GM18870 (cell line): ENCODE measurements around the gene IFNA17.
"Not testable (repeated sequence)": the region's sequence is repeated elsewhere in the genome, so short reads cannot be mapped to it uniquely, and the experiment has no call there.

Experiments
- ATAC-seq: cut with Tn5 transposase; IDR thresholded peaks from one replicate; pipeline ENCODE4 v1.9.1; 2021; ENCODE audit warnings: moderate library complexity; ENCODE audit not compliant: unreplicated experiment

The IFNA17 gene

DNA sequence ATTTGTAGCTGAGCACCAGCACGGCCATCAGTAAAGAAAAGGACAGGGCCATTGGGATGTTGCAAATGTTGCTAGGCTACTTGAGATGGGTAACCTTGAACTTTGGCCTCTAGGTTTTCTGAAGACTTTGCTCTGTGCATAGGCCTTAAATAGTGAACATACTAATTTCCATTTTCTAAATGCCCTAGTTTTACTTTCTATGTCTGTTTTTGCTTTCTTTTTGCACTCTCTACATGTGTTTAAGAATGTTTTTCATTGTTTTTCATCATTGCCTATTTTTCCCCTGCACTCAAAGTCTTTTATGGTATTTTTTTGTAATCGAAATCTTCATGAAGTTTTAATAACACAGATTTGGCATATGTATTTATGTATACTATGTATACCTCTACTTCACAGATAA is at the start of gene IFNA17:
TSS of gene IFNA17 (minus strand) at position 101 of the 400 bp plus-strand sequence. CDS start at position 52, 49 bp downstream.
- no peak for ATAC-seq

DNA sequence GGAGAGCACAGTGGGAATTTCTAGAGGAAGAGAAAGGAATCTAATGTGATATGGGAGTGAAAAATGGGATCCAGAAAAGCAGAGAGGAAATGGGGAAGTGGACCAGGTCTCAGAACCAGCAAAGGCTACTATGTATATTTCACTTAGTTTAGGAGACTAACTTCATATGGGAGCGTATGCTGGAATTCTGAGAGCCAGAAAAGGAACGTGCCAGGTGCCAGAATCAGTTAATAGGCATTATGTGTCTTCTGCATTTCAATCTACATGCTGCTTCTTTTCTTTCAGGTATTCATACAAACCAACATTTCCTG is 40.3 kb upstream of the IFNA17 start:
- ATAC-seq, result no peak

DNA sequence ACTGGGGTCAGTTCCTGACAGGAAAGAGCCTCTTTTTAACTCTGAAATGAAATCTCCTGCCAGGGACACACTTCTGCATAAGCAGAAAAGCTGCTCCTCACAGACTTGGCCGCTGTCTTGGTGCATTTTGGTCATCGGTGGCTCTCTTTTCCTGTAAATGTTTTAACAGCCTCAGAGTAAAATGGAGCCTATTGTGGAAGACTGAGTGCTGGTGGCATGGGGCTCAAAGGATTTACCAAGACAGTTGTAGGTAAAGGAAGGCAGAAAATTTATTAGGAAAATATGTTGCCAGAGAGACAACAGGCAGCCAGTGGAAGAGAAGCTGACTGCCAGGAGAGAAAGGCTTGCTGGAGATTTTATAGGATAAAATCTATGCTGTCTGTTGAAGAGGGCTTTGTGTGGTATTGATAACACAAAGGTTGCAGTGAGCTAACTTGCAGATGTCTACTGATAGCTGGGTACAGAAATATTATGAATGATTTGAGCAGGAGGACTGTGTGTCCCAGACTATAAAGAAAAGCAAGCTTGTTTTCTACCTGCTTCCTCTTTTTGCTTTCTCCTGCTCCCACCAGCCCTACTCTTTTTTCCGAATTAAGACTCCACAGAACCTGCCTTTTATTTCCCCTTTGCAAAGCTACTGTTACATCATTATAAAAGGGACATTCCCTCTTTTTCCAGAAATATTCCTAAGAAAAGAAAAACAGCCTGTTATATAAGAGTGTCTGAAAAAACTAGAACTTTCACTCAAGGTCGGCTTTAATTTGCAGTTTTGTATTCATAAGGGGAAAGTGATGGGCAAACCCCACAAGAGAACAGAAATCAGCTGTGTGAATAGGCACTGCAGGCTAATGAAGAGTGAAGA is 39.7 kb upstream of the IFNA17 start:
- peak; percentile 51 for ATAC-seq

DNA sequence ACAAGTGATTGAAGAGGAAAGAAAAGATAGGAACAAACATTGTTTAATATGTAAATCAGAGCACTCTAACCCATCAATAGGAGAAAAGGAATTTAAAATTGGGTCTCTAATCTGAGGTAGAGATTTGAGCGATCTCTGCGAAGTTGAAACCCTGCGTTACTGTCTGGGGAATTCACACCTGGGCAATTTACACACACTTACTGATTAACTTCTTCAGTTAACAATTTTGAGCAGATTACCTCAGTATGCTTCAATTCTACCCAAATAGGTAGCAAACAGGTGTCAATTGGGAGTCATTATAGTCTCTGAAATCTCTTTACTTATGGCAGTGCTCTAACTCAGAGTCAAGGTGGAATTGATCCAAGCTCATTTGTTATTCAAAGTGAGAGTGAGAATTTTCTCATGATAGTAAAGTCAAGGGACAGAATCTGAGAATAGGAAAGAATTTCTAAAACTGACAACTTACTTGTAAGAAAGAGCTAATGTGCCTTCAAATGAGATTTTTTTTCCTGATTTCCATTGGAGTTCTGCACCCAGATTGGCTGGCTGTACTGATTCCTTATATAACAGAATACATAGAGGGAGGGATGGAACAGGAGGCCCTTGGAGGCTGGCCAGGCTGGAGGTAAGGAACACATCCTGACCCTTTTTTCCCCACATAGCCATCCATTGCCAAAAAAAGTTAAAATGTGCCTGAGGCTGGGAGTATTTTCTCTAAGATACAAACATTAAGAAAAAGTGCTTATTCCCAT is 38.9 kb upstream of the IFNA17 start:
- peak; percentile 36 for ATAC-seq

DNA sequence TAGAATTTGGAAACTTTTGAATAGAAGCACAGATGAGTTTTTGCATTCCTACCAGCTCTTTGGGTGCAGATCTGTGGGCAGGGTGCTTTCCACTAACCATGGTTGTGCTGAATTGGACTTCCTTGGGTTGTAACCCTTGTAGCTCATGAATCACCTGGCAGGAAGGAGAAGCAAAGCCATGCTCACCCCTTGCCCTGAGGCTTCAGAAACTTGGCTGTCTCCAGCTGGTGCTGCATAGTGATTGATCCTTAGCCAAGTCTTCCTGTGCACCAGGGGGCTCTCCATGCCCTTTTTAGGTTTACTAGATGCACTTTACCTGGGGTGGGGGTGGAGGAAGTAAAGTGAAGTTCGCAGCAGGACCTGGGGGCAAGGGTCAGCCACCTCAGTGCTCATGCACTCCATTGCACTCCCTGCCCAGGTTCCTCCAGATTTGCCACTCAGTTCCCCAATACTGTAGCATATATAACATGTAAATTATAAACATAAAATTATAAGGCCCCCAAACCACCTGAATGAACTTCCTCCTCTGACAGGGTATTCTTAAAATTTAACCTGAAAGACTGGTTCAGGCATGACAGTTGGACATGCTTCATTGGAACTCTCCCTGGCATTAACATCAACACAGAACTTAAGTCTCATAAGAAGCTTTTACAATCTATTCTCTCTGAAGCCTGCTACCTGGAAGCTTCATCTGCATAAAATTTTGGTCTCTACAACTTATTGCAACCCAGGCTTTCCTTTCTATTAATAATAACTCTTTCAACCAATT is 37.6 kb upstream of the IFNA17 start:
- no peak for ATAC-seq

DNA sequence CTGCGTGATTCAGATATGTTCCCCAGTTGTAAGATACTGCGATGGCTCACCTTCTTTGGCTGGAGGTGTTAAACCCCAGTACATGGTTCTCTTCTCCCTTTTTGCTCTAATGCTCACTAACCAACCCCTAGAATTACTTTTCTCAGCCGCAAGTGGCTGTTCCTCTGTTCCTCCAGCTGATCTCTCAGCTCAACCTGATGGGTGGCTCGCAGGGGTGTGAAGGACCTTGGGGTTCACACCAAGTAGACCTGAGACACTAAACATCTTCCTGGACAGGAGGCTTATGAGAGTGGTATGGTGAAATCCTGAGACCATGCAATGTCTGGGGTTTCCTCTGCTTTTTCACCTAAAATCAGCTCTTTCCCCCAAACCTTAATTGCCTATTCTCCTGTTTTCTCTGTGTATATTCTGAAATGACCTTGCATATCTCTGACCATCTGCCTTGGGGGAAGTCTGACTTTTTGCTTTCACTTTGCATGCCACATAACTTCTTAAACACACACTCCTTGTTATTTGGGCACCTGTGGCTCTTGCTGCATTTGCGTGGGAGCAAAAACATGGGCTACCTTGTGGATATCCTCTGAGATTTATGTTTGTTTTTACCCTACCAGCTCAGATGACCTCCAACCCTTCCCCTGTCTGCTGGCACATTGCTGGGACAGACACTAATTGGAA is 27.7 kb upstream of the IFNA17 start:
- ATAC-seq, result no peak

DNA sequence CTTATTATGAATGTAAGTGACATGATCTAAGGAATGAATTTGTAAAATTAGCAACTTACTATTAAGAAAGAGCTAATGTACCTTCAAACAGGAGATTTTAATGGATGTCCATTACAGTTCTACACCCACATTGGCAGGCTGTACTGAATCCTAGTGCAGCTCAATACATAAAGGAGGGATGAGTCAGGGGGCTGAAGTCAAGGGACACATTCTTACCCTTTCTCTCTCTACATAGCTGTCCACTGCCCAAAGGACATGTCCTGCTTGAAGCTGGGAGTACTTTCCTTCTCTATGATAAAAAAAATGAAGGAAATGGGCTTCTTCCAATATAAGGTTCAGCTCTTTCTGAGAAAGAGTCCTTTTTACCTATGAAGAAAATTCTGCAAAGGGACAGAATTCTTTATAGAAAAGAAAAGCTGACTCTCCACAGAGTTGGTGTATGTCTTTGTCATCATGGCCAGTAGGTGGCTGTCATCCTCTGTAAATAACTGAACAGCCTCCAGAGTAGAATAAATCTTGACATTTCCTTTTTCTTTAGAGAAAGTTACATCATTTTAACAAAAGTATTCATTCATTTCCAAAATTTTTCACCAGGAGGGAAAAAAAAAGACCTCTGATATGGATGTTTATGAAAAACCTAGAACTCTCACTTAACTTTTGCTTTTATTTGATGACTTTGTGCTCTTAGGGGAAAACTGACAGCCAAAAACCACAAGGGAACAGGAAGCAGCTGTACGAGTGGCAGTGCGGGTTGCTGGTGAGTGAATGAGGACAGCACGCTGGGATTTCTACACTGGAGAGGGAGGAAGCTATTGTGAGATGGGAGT is 24.9 kb upstream of the IFNA17 start:
- peak; percentile 69 for ATAC-seq

DNA sequence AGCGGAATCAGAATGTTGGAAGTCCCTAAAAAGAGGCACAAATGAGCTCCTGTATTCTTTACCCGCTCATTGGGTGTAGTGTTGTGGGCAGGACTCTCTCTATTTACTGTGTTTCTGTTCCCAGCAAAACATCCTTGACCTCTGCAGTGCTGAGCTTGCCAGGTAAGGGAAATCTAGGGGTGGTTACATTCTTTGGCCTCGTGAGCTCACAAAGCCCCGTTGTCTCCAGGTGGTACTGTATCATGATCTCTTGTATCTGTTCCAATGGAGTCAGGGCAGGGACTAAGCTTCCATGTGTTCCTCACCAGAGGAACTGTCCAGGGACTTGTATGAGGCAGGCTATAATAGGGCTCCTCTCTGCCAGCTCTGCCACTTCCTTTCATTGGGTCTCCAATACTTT is 23.6 kb upstream of the IFNA17 start:
- ATAC-seq, result no peak

DNA sequence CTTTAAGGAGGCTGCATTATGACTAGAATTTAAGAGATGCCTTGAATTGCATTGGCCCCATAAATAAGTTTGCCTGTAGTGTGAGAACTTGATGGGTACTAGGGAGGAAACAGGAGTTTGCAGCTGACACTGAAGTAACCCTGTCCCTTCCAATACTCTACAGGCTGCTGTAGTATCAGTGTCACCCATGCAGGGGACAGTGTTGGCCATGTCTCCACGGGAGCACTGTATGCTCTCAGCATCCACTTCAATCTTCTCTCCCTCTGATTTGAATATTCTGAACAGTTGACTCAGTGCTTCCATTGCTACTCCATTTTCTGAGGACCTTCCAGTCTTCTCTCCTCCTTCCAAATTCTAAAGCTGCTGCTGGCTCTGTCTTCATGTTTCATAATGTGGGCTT is 23.2 kb upstream of the IFNA17 start:
- ATAC-seq, result no peak

DNA sequence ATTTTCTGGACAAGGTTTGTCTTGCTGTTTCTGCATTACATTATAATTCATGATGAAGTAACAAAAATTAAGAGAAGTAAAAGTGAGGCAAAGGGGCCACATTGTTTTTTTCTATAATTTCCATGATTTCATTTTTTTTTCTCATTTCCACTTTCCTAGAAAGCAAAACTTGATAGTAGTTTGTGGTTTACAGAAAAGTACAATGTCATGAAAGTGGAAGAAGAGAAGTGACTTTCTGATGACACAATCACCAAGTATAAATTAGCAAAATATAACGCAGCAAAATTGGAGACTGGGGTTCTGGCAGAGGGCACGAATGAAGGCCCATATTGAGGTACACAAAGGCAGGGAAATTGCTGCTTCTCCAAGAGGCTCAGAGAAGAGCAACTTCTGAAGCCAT is 16.8 kb upstream of the IFNA17 start:
- ATAC-seq, result no peak

DNA sequence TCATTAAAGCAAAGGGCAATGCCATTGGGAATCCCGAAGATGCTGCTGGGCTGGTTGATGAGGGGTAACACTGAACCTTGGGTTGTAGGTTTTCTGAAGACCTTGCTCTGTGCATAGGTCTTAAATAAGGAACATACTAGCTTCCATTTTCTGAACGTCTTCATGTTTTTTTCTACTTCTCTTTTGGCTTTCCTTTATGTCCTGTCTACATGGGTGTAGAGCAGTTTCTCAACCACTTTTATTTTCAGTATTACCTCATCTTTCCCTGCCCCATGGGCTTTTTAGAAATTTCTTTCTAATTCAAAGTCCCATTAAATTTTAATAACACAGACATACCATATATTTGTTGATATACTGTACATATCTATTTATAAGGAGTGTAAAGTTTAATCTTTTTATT is 11.9 kb upstream of the IFNA17 start, which contains the start of gene IFNA14:
TSS of gene IFNA14 (minus strand) at position 95 of the 400 bp plus-strand sequence. CDS start at position 25, 70 bp downstream.
- ATAC-seq, result peak; percentile 52

DNA sequence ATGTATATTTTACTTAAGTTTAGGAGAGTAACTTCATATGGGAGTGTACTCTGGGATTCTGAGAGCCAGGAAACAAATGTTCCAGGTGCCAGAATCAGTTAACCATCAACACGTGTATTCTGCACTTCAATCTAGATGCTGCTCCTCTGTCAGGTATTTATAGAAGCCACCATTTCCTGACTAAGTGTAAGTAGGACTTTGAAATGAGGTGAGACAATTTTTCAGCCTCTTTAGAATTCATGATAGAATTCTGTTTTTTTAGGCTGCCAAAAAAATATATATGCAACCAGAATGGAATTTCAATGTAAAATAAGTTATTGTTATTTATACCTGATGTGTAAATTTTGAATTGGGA is 8.3 kb upstream of the IFNA17 start:
- ATAC-seq, result not testable (repeated sequence)

DNA sequence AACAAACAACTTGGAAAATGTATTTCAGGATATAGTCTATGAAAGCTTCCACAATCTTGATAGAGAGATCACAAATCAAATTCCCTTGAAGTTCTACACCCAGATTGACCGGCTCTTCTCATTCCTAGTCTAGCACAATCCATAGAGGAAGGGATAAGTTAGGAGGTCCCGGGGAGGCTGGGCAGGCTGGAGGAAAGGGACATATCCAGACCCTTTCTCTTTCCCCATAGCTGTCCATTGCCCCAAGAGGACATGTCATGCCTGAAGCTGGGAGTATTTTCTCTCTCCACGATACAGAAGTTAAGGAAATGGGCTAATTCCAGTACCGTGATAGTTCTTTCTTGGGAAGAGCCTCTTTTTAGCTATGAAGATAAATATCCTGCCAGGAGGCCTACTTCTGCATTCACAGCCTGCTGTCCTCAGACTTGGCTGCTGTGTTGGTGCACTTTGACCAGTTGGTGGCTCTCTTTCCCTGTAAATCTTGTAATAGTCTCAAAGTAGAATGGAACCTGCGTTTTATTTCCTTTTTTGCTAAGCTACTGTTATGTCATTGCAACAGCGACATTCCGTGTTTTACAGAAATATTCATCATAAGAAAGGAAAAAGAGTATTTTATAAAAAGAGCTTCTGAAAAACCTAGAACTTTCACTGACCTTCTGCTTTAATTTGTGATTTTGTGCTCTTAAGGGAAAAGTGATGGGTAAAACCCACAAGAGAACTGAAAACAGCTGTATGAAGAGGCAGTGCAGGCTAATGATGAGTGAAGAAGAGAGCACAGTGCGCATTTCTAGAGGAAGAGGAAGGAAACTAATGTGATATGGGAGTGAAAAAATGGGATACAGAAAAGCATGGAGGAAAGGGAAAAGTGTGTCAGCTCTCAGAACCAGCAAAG is 7.7 kb upstream of the IFNA17 start:
- ATAC-seq, result peak; percentile 75

DNA sequence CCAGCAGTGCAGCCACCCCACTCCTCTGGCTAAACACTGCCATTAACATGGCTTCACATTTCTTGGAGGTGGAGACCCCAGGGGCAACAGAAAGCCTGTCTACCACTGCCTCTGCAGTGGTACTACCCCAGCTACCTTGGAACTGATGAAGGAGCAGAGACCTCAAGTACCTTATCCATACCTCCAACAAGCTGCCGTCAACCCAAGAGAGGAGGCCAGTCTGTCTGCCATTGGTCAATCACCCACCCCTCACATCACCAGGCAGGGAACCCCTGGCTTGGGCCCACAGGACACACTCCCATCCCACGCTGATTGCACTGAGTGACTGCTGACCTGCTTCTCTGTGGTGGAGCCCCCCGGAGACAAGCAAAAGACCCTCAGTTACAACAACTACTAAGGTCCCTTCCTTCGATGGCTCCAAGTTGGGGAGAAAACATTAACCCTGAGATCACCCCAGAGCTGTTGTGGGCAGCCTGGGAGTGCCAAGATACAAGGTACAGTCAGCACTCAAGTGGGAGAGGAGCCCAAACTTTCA is 6.2 kb upstream of the IFNA17 start:
- no peak for ATAC-seq

DNA sequence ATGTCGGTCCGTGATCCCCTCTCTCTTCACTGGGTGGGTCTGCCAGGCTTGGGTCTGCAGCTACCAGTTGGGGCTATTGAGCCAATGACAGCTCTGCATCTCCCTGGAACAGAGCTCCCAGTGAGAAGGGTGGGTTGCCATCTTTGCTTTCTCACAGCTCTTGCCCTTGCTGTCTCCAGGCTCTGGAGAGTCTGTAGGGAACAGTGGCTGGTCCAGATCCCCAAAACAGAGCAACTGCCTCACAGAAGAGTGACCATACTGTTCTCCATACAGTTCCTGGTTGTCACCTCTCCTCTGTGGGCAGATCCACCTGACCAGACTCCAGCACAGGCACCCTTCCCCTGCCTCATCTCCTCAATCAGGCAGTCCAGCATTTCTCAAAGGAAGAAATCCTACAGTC is 5.2 kb upstream of the IFNA17 start:
- ATAC-seq, result no peak

DNA sequence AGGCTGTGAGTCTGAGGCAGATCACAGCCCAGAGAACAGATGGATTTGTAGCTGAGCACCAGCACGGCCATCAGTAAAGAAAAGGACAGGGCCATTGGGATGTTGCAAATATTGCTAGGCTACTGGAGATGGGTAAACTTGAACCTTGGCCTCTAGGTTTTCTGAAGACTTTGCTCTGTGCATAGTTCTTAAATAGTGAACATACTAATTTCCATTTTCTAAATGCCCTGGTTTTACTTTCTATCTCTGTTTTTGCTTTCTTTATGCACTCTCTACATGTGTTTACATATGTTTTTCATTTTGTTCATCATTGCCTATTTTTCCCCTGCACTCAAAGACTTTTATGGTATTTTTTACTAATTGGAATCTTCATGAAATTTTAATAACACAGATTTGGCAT is 10.8 kb downstream of the IFNA17 start, which contains the start of gene IFNA16:
TSS of gene IFNA16 (minus strand) at position 101 of the 400 bp plus-strand sequence. CDS start at position 95, 6 bp downstream.
- ATAC-seq, result not testable (repeated sequence)

DNA sequence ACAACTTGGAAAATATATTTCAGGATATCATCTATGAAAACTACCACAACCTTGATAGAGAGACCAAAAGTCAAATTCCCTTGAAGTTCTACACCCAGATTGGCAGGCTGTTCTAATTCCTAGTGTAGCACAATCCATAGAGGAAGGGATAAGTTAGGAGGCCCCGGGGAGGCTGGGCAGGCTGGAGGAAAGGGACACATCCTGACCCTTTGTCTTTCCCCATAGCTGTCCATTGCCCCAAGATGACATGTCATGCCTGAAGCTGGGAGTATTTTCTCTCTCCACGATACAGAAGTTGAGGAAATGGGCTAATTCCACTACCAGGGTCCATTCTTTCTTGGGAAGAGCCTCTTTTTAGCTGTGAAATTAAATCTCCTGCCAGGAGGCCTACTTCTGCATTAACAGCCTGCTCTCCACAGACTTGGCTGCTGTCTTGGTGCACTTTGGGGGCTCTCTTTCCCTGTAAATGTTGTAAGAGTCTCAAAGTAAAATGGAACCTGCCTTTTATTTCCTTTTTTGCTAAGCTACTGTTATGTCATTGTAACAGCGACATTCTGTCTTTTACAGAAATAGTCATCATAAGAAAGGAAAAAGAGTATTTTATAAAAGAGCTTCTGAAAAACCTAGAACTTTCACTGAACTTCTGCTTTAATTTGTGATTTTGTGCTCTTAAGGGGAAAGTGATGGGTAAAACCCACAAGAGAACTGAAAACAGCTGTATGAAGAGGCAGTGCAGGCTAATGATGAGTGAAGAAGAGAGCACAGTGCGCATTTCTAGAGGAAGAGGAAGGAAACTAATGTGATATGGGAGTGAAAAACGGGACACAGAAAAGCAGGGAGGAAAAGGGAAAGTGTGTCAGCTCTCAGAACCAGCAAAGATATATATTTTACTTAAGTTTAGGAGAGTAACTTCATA is 14.4 kb downstream of the IFNA17 start:
- ATAC-seq, result peak; percentile 74

DNA sequence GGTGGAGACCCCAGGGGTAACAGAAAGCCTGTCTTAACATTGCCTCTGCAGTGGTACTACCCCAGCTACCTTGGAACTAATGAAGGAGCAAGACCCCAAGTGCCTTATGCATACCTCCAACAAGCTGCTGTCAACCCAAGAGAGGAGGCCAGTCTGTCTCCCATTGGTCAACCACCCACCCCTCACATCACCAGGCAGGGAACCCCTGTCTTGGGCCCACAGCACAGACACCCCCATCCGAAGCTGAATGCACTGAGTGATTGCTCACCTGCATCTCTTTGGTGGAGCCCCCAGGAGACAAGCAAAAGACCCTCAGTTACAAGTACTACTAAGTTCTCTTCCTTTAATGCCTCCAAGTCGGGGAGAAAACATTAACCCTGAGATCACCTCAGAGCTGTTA is 15.9 kb downstream of the IFNA17 start:
- not testable (repeated sequence) for ATAC-seq
